ENCODE data around the gene SERTAD1. TPM values are rescaled to one million over a fixed set of nuclear protein-coding genes. Genes with fewer than 3 reads are reported as not detected.

The SERTAD1 gene
- total RNA-seq, 2 donors from 2014 or later: 18.1 to 19.4 TPM

DNA sequence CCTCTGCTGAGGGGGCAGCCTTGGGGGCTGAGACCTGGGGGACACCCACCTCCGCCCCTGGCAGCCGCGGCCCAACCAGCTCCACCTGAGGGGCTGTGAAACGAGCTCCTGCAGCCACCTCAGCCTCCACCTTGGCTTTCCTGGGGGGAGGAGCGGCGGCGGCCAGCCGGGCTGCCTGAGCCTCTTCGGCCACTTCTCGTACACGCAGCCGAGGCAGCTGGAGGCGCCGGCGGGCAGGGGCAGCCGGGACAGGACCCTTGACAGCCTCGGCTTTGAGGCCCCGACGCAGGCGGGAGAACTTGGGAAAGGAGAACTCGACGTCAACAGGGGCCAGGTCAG lies 28.3 kb downstream of the SERTAD1 start:
- H3K27ac Mint-ChIP-seq: no peak overlapping the region
- H3K36me3 Mint-ChIP-seq (ENCODE audit: low read depth): peaks cover 4% of the 10 kb centered on the region
- H3K27me3 Mint-ChIP-seq: peaks cover 4% of the 10 kb centered on the region
- ATAC-seq (no peak), DNase-seq (no peak)
- peaks cover 14% of the 10 kb centered on the region for H3K4me1 Mint-ChIP-seq
- H3K9me3 ChIP-seq (ENCODE audit: control insufficient read depth, low read length, poor library complexity, severe bottlenecking): no peaks in the 10 kb centered on the region
- no peak overlapping the region for H3K4me3 Mint-ChIP-seq

DNA sequence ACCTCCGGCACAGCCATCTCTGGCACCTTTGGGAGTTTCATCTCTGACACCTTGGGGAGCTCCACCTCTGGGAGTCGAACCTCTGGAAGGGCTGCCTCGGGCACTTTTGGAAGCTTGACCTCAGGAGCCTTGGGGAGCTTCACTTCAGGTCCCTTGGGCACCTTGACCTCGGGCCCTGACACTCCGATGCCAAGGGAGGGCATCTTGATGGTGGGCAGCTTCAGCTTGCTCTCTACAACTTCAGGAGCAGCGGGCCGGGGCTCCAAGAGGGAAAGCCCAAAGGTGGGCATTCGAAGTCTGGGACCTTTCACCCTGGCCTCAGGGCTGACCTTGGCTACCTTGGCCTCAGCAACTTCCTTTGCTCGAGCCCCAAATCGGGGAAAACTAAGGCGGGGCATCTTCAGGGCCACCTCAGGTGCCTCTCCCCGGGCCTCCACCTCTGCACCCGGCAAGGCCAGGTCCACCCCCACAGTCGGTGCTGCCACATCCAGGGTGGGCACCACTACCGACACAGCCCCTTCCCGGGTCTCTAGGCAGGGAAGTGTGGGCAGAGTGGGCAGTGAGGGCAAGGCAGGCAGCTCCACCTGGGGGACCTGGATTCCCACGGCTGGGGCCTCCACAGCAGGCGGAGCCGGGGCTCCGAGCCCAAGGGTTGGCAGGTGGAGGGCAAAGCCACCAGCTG lies 28.8 kb downstream of the SERTAD1 start:
- no peaks in the 10 kb centered on the region for H3K9me3 ChIP-seq (ENCODE audit: control insufficient read depth, low read length, poor library complexity, severe bottlenecking)
- H3K4me3 Mint-ChIP-seq: no peak overlapping the region
- peaks cover 4% of the 10 kb centered on the region for H3K36me3 Mint-ChIP-seq (ENCODE audit: low read depth)
- ATAC-seq (no peak), DNase-seq (no peak)
- no peak overlapping the region for H3K27ac Mint-ChIP-seq
- peaks cover 4% of the 10 kb centered on the region for H3K27me3 Mint-ChIP-seq
- peaks cover 14% of the 10 kb centered on the region for H3K4me1 Mint-ChIP-seq

DNA sequence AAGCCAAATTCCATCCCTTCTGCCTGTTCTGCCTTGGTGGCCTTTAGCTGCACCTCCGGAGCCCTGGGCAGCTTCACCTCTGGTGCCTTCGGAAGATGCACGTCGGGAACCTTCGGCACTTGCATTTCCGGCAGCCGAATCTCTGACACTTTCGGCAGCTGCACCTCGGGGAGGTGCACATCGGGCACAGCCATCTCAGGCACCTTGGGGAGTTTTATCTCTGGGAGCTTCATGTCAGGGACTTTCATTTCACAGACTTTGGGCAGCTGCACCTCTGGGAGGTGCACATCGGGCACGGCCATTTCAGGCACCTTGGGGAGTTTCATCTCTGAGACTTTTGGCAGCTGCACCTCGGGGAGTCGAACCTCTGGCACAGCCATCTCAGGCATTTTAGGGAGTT lies 29.8 kb downstream of the SERTAD1 start:
- DNase-seq: no peak
- H3K27ac Mint-ChIP-seq: no peak overlapping the region
- peaks cover 14% of the 10 kb centered on the region for H3K4me1 Mint-ChIP-seq
- H3K9me3 ChIP-seq (ENCODE audit: control insufficient read depth, low read length, poor library complexity, severe bottlenecking): no peaks in the 10 kb centered on the region
- peaks cover 4% of the 10 kb centered on the region for H3K36me3 Mint-ChIP-seq (ENCODE audit: low read depth)
- ATAC-seq: no peak
- H3K4me3 Mint-ChIP-seq: no peak overlapping the region
- H3K27me3 Mint-ChIP-seq: peaks cover 4% of the 10 kb centered on the region

DNA sequence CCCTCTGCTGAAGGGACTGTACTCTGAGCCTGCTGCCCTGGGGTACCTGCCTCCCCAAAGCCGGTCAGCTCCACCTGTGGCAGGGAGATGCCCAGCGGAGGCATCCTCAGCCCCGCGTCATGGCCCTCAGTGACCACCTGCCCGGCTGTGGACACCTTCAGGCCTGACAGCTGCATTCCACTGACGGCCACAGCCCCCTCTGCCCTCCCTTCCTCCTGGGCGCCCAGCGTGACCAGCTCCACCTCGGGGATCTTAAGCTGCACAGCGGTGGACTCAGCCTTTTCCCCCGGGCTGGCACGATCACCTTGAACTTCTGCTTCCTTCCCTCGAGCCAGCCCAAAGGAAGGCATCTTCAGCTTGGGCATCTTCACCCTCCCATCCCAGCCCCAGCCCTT lies 31.0 kb downstream of the SERTAD1 start:
- Mint-ChIP-seq H3K36me3 (ENCODE audit: low read depth) (no peaks in the 10 kb centered on the region), H3K27me3 (no peaks in the 10 kb centered on the region), H3K27ac (no peak overlapping the region), H3K4me1 (peaks cover 10% of the 10 kb centered on the region), H3K4me3 (no peak overlapping the region)
- DNase-seq: no peak
- no peaks in the 10 kb centered on the region for H3K9me3 ChIP-seq (ENCODE audit: control insufficient read depth, low read length, poor library complexity, severe bottlenecking)
- ATAC-seq: no peak

DNA sequence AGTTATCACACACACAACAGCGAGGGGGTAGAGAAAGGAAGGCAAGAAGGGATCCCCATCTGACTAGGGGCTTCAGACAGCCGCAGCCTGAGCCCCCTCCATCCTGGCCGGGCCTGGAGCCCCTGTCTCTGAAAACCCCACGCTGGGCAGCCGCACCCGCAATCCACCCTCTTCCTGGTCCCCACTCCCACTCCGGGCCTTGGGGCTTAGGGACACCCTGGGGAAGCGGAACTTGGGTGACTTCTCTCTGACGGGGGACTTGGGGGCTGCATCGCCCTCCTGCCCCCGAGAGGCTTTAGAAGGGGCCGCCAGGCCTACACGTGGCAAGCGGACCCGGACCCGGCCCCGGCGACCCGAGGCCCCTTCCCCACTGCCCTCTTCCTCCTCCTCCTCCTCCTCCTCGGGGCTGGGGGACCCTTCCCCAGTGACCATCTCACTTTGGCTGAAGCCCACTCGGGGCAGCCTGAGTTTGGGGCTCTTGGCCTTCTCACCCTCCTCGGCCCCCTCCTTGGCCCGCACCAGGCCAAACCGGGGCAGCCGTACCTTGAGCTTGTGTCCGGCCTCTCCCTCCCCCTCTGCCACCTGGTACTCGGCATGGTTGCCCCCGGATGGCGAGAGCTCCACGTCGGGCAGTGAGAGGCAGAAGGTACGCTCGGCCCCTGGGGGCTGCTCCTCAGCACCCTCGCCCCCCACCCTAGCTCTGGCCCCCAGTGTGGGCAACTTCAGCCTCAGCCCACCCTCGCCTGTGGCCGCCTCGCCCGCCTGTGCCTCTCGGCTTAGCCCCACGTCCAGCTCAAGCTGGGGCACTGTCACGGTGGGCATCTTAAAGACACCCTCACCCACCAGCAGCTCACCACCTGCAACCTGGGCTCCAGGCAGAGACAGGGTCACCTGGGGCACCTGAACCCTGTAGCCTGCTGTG lies 31.6 kb downstream of the SERTAD1 start:
- DNase-seq (no peak), ATAC-seq (no peak)
- no peak overlapping the region for H3K27ac Mint-ChIP-seq
- H3K4me3 Mint-ChIP-seq: no peak overlapping the region
- H3K27me3 Mint-ChIP-seq: no peaks in the 10 kb centered on the region
- peaks cover 3% of the 10 kb centered on the region for H3K4me1 Mint-ChIP-seq
- no peaks in the 10 kb centered on the region for H3K36me3 Mint-ChIP-seq (ENCODE audit: low read depth)
- no peaks in the 10 kb centered on the region for H3K9me3 ChIP-seq (ENCODE audit: control insufficient read depth, low read length, poor library complexity, severe bottlenecking)

DNA sequence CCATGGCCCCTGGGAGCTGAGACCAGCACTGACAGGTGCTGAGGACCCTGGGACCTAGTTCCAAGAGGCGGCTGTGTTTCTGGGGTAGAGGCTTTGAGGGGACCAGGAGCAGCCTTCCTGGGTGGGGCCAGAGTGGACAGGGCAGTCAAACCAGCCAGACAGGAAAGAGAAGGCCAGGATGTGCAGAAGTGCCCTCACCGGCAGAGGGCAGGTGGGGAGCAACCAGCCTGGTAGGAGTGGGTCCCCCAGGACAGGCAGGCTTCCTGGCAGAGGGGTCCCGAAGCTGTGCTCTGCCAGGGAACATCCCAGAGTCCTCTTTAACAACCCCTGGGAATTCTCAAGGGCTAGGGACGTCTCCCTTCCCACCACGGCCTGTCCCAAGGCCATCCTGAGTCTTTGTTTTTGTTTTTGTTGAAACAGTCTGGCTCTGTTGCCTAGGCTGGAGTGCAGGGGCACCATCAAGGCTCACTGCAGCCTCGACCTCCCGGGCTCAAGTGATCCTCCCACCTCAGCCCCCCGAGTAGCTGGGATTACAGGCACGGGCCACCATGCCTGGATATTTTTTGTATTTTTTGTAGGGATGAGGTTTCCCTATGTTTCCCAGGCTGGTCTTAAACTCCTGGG lies 32.8 kb downstream of the SERTAD1 start:
- H3K4me1 Mint-ChIP-seq: no peaks in the 10 kb centered on the region
- no peaks in the 10 kb centered on the region for H3K36me3 Mint-ChIP-seq (ENCODE audit: low read depth)

DNA sequence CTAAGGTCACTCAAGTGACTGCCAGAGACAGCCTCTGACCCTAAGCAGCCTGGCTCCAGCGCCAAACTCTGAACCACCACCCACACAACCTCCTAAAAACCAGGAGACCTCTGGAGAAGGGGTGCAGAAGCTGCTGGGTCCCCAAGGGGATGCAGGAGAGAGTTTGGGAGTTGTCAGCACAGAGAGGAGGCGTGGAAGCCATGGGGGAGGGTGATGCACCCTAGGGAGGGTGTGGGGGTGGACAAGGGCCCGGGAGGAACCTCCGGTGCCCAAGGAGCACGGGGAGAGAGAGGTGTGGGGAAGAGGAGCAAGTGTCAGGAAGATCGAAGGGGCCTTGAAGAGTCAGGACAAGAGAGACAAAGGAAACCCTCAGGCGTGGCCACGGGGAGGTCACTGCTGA lies 33.7 kb downstream of the SERTAD1 start:
- Mint-ChIP-seq H3K27me3 (no peaks in the 10 kb centered on the region), H3K36me3 (ENCODE audit: low read depth) (no peaks in the 10 kb centered on the region), H3K4me1 (no peaks in the 10 kb centered on the region), H3K4me3 (no peak overlapping the region), H3K27ac (no peak overlapping the region)
- no peak for ATAC-seq
- DNase-seq: no peak
- H3K9me3 ChIP-seq (ENCODE audit: control insufficient read depth, low read length, poor library complexity, severe bottlenecking): no peaks in the 10 kb centered on the region

More for the DNA sequence above, 32.8 kb downstream of the SERTAD1 start:
- DNase-seq: no peak
- no peak overlapping the region for H3K4me3 Mint-ChIP-seq
- H3K27me3 Mint-ChIP-seq: no peaks in the 10 kb centered on the region
- peak overlapping the region; percentile 16 for H3K27ac Mint-ChIP-seq
- H3K9me3 ChIP-seq (ENCODE audit: control insufficient read depth, low read length, poor library complexity, severe bottlenecking): no peaks in the 10 kb centered on the region
- ATAC-seq: no peak

DNA sequence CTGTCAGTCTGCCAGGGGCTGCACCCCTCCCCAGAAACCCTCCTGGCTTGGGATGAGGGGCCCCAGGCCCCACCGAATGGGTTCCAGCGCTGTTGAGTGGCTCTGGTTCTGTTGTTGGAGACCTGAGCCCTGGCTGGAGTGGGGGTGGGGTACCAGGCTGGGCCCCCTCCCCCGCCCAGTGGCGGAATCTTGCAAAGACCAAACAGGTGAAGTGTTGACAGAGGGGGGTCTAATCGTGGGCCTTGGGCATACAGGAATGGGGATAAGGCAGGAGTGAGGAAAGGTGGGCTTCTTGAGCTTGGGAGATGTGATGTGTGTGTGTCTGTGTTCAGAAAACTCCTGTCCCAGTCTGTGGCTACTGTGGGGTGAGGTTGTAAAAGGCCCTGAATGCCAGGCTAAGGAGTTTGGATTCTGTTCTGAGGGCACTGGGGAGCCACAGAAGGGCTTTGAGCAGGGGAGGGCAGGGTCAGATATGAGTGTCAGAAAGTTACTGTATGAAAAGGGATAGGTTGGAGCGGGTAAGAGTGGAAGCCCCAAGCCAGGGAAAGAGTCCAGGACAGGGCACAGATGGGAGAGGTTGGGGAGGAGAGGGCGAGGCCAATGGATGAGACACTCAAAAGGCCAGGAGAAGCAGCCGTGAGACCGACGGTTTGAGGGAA lies 35.6 kb downstream of the SERTAD1 start, which contains the start of gene HIPK4:
Gene HIPK4, minus strand, starts transcription at position 98 of the 659 bp plus-strand sequence. CDS start 279 bp downstream, outside the sequence.
- H3K4me1 Mint-ChIP-seq: peaks cover 1% of the 10 kb centered on the region
- no peak within 1 kb of the TSS for H3K4me3 Mint-ChIP-seq
- DNase-seq (no peak), ATAC-seq (no peak)
- no peaks in the 10 kb centered on the region for H3K36me3 Mint-ChIP-seq (ENCODE audit: low read depth)
- H3K27ac Mint-ChIP-seq: no peak within 1 kb of the TSS
- peaks cover 1% of the 10 kb centered on the region for H3K27me3 Mint-ChIP-seq
- H3K9me3 ChIP-seq (ENCODE audit: control insufficient read depth, low read length, poor library complexity, severe bottlenecking): no peaks in the 10 kb centered on the region

DNA sequence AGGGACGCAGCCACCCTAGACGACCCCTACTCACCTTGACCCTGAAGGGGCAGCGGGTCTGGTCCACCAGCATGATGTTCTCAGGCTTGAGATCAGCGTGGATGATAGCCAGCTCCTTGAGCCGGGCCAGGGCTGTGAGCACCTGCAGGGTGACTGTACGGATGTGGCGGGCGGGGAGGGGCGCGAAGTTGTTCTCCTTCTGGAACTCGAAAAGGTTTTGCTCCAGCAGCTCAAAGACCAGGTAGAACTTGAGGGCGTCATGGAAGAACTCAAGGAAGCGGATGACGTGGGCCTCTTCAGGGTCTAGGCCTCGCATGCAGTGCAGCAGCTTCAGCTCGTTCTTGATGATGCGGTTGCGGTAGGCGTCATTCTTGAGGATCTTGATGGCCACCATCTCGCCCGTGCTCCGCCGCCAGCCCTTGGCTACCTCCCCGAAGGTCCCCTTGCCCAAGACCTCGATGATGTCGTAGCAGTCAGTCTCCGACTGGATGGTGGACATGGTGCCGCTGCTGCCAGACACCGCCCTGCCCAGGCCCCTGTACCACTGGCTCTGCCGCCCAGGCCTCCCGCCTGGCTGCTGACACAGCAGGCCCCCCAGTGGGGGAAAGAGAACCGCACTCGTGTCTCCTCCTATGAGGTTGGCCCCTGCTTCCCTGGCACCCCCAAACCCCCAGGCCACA lies 36.2 kb downstream of the SERTAD1 start:
- no peak for DNase-seq
- Mint-ChIP-seq H3K36me3 (ENCODE audit: low read depth) (no peaks in the 10 kb centered on the region), H3K27ac (no peak overlapping the region), H3K4me1 (peaks cover 4% of the 10 kb centered on the region), H3K4me3 (no peak overlapping the region), H3K27me3 (peaks cover 6% of the 10 kb centered on the region)
- ATAC-seq: no peak
- H3K9me3 ChIP-seq (ENCODE audit: control insufficient read depth, low read length, poor library complexity, severe bottlenecking): no peaks in the 10 kb centered on the region

DNA sequence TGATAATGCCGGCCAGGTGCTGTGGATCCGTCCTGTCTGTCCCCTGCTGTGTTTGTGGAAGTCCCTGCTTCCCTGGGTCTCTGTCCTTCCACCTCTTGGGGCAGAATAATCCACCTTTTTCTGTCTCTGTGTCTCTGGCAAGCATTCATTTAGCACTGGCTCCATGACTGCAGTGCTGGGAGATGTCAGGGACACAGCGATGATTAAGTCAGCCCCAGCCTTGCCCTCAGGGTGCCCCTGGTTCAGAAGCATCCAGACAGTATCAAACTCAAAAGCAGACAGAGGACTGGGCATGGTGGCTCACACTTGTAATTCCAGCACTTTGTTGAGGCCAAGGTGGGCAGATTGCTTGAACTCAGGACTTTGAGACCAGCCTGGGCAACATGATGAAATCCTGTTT lies 37.3 kb downstream of the SERTAD1 start:
- no peak overlapping the region for H3K27ac Mint-ChIP-seq
- DNase-seq (no peak), ATAC-seq (no peak)
- no peaks in the 10 kb centered on the region for H3K36me3 Mint-ChIP-seq (ENCODE audit: low read depth)
- no peaks in the 10 kb centered on the region for H3K9me3 ChIP-seq (ENCODE audit: control insufficient read depth, low read length, poor library complexity, severe bottlenecking)
- peaks cover 6% of the 10 kb centered on the region for H3K27me3 Mint-ChIP-seq
- H3K4me3 Mint-ChIP-seq: no peak overlapping the region
- H3K4me1 Mint-ChIP-seq: peaks cover 4% of the 10 kb centered on the region

DNA sequence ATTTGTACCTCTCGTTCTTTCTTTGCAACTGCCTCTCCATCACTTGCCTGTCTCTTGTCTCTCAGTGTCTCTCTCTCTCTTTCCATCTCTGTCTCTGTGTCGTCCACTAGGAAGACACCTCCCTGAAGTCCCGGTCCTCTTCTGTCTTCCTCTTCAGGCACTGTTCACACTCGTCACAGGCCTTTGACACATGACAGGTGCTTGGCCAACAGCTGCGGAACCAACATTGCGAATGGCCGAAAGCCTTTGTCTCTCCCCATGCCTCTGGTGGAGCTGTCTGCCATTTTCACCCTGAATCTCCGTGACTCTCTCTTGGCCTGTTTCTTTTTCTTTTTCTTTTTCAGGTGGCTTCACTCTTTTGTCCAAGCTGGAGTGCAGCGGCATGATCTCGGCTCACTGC lies 38.6 kb downstream of the SERTAD1 start:
- no peaks in the 10 kb centered on the region for H3K36me3 Mint-ChIP-seq (ENCODE audit: low read depth)
- DNase-seq: no peak
- no peak for ATAC-seq
- H3K27me3 Mint-ChIP-seq: peaks cover 6% of the 10 kb centered on the region
- H3K4me1 Mint-ChIP-seq: peaks cover 4% of the 10 kb centered on the region
- no peaks in the 10 kb centered on the region for H3K9me3 ChIP-seq (ENCODE audit: control insufficient read depth, low read length, poor library complexity, severe bottlenecking)
- H3K4me3 Mint-ChIP-seq: no peak overlapping the region
- H3K27ac Mint-ChIP-seq: no peak overlapping the region

DNA sequence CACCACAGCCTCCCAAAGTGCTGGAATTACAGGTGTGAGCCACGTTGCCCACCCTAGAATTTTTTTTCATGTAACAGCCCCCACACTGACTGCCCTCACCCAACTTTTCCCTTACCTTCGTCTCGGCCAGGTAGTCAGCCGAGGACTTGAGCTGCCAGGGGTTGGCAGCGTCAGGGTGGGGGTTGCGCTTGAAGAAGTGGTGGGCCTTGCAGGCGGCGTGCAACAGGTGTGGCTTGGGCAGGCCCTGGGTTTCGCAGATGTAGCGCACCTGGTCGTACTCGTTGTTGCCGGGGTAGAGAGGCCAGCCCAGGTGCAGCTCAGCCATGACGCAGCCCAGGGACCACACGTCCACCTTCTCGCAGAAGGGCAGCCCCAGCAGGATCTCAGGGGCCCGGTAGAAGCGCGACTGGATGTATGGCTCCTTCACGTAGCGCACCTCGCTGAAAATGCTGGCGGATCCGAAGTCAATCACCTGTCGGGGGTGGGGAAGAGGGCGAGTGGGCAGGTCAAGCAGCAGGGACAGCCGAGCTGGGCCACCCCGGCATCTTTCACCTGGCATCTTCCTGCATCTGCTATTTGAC lies 42.0 kb downstream of the SERTAD1 start:
- H3K9me3 ChIP-seq (ENCODE audit: control insufficient read depth, low read length, poor library complexity, severe bottlenecking): no peaks in the 10 kb centered on the region

More for the DNA sequence above, 42.0 kb downstream of the SERTAD1 start:
- ATAC-seq: no peak
- H3K27me3 Mint-ChIP-seq: peaks cover 6% of the 10 kb centered on the region
- peak overlapping the region; percentile 56 for H3K27ac Mint-ChIP-seq
- peaks cover 4% of the 10 kb centered on the region for H3K4me1 Mint-ChIP-seq
- H3K36me3 Mint-ChIP-seq (ENCODE audit: low read depth): no peaks in the 10 kb centered on the region
- no peak overlapping the region for H3K4me3 Mint-ChIP-seq
- DNase-seq: no peak
